Stimulated activated CD8-positive, alpha-beta memory T cell treated with anti-CD3 and anti-CD28 coated beads, Interleukin-4, amount 100 ng/mL, for 4 hours (primary cell): ENCODE data around the gene FAM72D.
"Not testable (repeated sequence)": the region's sequence is repeated elsewhere in the genome, so short reads cannot be mapped to it uniquely, and the experiment has no call there.

Experiments
- DNase-seq, 2 donors: peaks; one replicate each; pipeline ENCODE4 v3.0.0-alpha.2; 2020; ENCODE audit warnings: low read depth in 2 of 2, low spot score in 1 of 2

FAM72D gene

GRCh38 chr1:145095284-145096057 is at the start of gene FAM72D, which contains the start of gene SRGAP2B:
TSS of gene FAM72D (plus strand) at chr1:145095974. CDS start at chr1:145096848, 874 bp downstream.
TSS of gene SRGAP2B (minus strand) at chr1:145095328. CDS start at chr1:145092901, 2,427 bp downstream.
- not testable (repeated sequence) for DNase-seq

DNA sequence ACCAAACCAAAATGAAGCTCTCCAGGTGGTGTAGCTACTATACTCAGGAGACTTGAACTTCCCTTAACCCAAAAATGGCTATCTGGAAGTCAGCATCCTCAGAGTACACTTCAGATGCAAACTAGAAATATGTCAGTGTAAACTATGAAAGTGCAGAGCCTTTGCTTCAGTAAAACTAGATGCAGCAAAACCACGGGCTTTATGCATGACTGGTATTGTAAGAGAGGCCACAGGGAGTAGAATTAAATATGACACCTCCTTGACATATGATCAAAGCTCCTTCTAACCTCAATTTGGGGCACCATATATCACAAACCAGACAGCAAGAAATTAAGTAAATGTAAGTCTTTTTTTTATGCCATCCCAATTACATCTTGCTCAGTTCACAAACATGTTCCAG is 48.2 kb upstream of the FAM72D start:
- not testable (repeated sequence) for DNase-seq

- not testable (repeated sequence) for DNase-seq
These were observed 47.5 kb upstream of the FAM72D start for GRCh38 chr1:145048181-145048856.

DNA sequence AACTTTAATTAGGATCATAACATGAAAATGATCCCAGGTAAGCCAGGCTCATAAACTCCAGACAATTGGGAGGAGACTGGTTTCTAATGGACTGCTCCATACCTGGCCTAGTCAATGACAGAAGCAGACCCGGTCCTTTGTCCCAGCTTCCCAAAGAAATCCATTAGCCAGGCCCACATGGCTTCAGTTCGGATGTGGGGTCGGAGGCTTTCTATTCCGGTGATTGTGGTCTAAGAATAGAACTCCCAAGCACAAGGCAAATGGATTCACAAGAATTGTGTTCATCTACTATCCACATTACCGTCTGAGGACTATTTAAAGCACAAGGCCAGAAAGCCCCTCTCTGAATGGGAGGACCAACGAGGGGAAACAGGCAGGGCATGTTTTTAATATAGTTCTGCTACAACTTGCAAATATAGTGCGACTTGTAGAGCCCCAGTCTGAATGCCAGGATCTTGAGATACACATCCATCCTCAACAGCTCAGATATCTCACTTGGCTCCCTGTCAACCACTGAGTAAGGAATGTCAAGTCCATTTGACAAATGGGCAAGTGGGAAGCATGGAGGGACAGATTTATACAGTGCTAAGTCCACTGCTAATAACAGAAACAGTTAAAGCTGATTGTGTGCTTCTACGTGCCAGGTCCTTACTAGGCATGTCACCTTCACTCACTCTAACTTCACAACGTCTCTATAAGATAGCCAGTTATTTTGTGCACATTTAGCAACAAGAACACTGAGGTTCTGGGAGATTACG is 43.6 kb upstream of the FAM72D start:
- not testable (repeated sequence) for DNase-seq

DNA sequence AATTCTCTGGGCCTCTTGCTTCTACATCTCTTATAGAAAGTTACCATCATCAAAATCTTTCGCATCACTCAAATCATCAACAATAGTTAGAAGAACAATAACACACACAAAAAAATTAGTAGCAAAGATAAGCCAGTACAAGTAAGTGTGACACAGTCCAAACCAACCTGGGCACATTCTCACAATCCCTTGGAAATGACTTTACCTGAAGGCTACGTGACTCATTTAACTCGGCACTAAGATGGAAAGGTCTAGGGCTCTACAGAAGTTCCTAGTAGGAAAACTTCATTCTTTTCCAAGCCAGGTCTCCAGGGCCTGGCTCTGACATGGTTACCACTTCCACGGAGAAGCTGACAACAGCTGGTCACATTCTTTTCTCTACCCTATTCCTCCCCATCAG is 42.3 kb upstream of the FAM72D start:
- DNase-seq: not testable (repeated sequence)

DNA sequence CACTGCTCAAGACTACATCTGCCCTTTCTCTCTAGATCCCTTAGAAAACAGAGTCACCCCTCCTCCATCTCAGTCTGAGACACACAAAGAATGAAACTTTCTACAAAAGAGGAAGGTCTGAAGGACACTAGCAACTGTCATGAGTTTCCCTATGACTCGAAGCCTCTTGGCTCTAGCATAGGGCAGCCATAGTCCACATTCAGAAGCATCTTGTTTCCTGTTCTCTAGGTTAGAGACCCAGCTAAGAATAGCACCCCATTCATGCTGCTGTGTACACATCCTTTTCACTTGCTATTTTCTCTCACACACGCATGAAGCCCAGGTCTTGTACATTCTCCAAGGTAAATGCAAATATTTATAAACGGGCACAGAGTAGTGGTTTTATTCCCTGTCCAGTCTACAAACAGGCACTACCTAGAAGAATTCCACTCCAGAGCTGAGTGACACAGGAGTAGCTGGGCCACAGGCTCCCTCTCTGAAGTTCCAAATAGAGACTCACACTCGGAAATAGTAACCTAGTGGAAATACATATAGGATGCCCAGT is 40.5 kb upstream of the FAM72D start:
- not testable (repeated sequence) for DNase-seq

DNA sequence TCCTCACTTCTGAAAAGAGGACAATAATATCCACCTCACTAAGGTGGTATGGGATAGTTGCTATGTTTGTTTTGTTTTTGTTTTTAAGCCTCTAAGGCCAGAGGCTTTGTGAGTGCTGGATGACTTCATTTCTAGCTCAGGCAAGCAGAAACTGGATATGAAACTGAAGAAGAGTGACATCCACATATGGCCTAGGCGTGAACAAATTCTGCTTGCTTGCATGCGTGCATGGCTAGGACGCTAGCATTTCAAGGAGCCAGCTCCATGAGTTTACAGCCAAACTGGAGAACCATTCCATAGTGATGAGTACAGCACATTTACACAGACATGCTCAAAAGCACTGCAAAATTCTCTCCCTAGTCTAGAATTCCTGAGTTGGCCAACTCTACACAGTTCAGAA is 37.6 kb upstream of the FAM72D start:
- not testable (repeated sequence) for DNase-seq

- not testable (repeated sequence) for DNase-seq
These were observed 32.5 kb upstream of the FAM72D start for GRCh38 chr1:145063285-145063684.

GRCh38 chr1:145063941-145064648 is 31.7 kb upstream of the FAM72D start:
- not testable (repeated sequence) for DNase-seq

DNA sequence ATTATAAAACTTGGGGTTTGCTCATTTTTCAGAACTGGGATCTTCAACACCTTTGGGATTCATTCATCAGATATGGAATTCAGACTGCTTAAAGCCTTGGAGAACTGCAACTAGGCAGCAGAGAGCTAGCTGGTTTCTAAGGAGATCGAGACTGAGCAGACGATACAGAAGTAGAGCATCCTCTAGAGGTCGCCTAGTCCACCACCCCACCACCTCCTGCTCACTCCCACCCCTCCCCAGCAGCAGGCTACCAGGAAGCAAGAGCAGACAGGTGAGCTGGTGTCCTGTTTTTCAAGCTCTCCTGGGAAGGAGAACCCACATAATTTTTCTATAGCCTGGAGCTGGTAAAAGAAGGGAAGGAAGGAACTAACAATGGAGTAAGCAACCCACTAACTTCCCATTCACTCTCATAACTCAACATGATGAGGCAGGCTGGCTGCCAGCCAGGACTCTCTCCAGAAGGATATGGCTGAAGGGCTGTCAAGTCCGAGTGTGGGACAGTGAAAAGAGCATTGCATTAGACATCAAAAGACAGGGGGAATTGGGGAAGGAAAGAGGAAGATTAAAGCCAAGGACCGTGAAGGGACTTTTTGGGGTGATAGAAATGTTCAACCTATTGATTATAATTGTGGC is 30.5 kb upstream of the FAM72D start:
- not testable (repeated sequence) for DNase-seq

DNA sequence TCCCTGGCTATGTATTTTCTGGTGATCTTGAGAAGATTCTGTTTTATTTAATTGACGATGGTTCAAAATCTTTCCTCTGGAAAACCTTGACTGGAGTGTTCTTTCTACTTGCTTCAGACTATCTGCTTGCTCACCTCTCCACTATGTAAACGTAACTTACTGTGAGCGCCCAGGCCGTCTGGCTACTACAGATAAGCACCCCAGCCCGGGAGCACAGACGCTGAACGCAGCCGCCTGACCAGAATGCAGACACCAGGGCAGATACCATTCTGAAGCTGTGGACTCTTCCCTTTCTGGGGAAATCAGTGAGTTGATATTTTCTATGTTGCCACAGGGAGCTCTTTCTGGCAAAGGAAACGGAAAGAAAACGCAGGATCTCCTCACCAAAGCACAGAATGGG is 29.3 kb upstream of the FAM72D start:
- not testable (repeated sequence) for DNase-seq

DNA sequence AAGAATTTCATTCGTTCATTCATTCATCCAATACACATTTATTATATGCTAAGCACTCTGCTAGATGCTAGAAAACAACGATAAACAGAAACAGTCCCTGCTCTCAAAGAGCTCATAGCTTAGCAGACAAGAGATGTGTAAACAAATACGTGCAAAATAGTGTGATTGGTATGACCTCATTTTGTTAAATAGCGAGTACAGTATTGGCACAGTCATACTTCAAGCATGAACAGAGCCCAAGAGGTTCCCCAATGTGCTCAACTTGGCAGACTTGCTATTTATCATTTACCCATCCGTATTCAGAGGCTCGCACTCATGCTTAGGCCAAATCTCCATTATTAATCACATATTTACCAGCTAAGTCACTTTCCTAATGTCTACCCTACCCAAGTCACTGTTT is 24.2 kb upstream of the FAM72D start:
- not testable (repeated sequence) for DNase-seq

DNA sequence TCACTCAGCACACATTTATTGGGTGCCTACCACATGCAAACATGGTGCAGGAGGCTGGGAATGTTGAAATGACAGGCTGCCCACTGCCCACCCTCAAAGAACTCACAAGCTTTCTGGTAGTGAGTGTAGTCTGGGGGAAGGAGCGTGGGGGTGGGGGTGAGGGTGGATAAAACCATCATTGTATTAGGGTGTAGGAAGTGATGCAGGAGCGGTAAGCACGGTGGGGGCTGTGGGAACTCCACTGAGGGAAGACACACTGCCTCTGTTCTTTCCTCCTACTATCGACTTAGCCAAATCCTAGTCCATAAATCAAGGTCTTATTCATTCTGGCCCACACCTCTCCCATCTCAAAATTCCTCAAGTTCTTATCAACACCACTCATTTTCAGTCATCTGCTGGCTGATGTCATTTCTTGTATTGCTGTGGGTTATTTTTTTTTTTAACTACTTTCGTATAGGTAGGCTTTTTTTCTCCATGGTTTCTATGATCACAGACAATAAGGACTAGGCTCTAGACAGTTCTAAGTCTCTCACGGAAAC is 21.7 kb upstream of the FAM72D start:
- not testable (repeated sequence) for DNase-seq

- not testable (repeated sequence) for DNase-seq
These were observed 18.9 kb upstream of the FAM72D start for GRCh38 chr1:145076877-145077276.

DNA sequence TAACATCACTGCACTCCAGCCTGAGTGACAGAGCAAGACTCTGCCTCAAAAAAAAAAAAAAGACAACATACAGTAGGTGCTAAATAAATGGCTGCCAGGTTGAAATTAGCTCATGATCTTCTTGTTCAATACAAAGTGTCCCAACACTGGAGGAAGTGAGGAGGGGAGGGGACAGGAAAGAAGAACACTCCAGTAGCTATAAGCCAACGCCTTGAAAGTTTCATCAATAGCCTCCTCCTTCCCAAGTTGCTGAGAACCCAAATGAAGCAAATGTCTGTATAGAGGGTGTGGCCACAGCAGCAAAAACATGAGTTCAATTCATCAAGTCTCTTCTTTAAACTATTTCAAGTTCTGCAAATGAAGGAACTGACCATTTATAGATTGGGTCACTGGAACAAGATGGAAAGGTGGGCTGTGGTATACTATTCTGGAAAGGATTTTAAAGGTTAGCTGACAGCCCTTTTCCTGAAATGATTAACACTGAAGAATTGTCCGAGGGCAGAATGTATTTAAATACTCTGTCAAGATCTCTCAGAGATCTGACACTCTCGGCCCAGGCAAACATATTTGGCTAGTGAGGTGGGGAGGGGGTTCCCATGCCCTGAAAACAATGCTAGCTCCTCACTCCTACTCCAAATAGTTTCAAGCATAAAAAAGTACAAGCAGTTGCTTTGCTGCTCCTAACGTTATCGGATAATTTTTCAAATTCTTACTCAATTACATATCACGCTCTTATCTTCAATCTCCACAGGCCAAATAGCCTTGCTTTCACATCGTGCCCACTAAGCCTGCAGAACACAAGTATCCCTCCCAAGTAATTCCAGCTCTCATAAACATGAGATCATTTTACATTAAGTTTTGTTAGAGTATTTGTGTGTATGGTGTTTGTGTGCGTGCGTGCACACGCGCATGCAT is 17.6 kb upstream of the FAM72D start:
- not testable (repeated sequence) for DNase-seq

- not testable (repeated sequence) for DNase-seq
These were observed 16.9 kb upstream of the FAM72D start for GRCh38 chr1:145078787-145079370.

- DNase-seq: not testable (repeated sequence)
These were observed 16.0 kb upstream of the FAM72D start for GRCh38 chr1:145079737-145080136.

- DNase-seq: not testable (repeated sequence)
These were observed 15.6 kb upstream of the FAM72D start for GRCh38 chr1:145080193-145080592.
